A549 (cell line): Measurements from ENCODE around the gene ADGRL2.

Experiments
- CHD2 ChIP-seq: fragments of 150-350 bp; IDR thresholded peaks from 2 replicates; pipeline ENCODE4 v1.6.1; 2014; ENCODE audit warnings: low read length; ENCODE audit not compliant: partially characterized antibody
- EP300 ChIP-seq, 2 experiments: fragments of >200 bp; sonication (Bioruptor Twin); formaldehyde crosslinking; IDR thresholded peaks; 2 replicates in 1 of 2; 3 replicates in 1 of 2; pipeline ENCODE4 v1.6.1; 2016 to 2017
- ESRRA ChIP-seq: fragments of 150-350 bp; IDR thresholded peaks from 2 replicates; pipeline ENCODE4 v1.6.1; 2014; ENCODE audit warnings: mild to moderate bottlenecking, low read length, borderline replicate concordance
- HDAC2 ChIP-seq: fragments of 200-600 bp; sonication (generic); IDR thresholded peaks from 2 replicates; pipeline ENCODE4 v1.6.1; 2016
- JUNB ChIP-seq: fragments of >200 bp; sonication (Bioruptor Twin); formaldehyde crosslinking; IDR thresholded peaks from 2 replicates; pipeline ENCODE4 v1.6.1; 2016
- KDM5A ChIP-seq: fragments of 200-600 bp; sonication (generic); IDR thresholded peaks from 2 replicates; pipeline ENCODE4 v1.6.1; 2016; ENCODE audit warnings: antibody characterized with exemption, mild to moderate bottlenecking
- PBX3 ChIP-seq: IDR thresholded peaks from 2 replicates; pipeline ENCODE4 v1.6.1; 2012
- POLR2A ChIP-seq: IDR thresholded peaks from 2 replicates; pipeline ENCODE4 v1.6.1; 2012; ENCODE audit warnings: mild to moderate bottlenecking, low read length
- RAD21 ChIP-seq, 2 experiments: fragments of >200 bp in 1 of 2; sonication (Bioruptor Twin) in 1 of 2; formaldehyde crosslinking in 1 of 2; IDR thresholded peaks in 1 of 2; conservative IDR thresholded peaks in 1 of 2; 2 replicates in 1 of 2; 3 replicates in 1 of 2; pipeline ENCODE4 v1.6.1; 2012 to 2018; ENCODE audit warnings: inconsistent platforms in 1 of 2
- RARB ChIP-seq: fragments of 250-450 bp; sonication (Bioruptor Pico); IDR thresholded peaks from 2 replicates; pipeline ENCODE4 v1.8.0; 2021; ENCODE audit warnings: mild to moderate bottlenecking, moderate library complexity
- RCOR1 ChIP-seq: fragments of 150-350 bp; IDR thresholded peaks from 2 replicates; pipeline ENCODE4 v1.6.1; 2014; ENCODE audit warnings: antibody characterized with exemption, low read length, low read depth
- REST ChIP-seq: fragments of 200-600 bp; sonication (generic); IDR thresholded peaks from 2 replicates; pipeline ENCODE4 v1.6.1; 2016; ENCODE audit warnings: antibody characterized with exemption, mild to moderate bottlenecking, moderate library complexity
- TF ChIP-seq, protein P1 (sequence below): fragments of >200 bp; sonication (Bioruptor Twin); formaldehyde crosslinking; IDR thresholded peaks from 3 replicates; pipeline ENCODE4 v1.5.1; 2016

GRCh38 chr1:81847063-81847462 lies 46.3 kb downstream of the ADGRL2 start:
- TF ChIP-seq POLR2A = no peak
- TF ChIP-seq, protein P1, sequence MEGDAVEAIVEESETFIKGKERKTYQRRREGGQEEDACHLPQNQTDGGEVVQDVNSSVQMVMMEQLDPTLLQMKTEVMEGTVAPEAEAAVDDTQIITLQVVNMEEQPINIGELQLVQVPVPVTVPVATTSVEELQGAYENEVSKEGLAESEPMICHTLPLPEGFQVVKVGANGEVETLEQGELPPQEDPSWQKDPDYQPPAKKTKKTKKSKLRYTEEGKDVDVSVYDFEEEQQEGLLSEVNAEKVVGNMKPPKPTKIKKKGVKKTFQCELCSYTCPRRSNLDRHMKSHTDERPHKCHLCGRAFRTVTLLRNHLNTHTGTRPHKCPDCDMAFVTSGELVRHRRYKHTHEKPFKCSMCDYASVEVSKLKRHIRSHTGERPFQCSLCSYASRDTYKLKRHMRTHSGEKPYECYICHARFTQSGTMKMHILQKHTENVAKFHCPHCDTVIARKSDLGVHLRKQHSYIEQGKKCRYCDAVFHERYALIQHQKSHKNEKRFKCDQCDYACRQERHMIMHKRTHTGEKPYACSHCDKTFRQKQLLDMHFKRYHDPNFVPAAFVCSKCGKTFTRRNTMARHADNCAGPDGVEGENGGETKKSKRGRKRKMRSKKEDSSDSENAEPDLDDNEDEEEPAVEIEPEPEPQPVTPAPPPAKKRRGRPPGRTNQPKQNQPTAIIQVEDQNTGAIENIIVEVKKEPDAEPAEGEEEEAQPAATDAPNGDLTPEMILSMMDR = no peak
- TF ChIP-seq RARB (CRISPR knock-in tag) = no peak
- TF ChIP-seq ESRRA = no peak
- no peak for TF ChIP-seq EP300 (IDR thresholded peaks at IDR 0.05)
- no peak for TF ChIP-seq JUNB
- TF ChIP-seq RCOR1 = no peak
- no peak for TF ChIP-seq REST
- no peak for TF ChIP-seq PBX3
- TF ChIP-seq KDM5A = no peak
- TF ChIP-seq RAD21 (conservative IDR thresholded peaks at IDR 0.05 in 1 of 2, IDR thresholded peaks at IDR 0.05 in 1 of 2) = no peak
- no peak for TF ChIP-seq CHD2
- no peak for TF ChIP-seq HDAC2
